Left cardiac atrium (tissue), 4 donors: ENCODE measurements around the gene SLC32A1. TPM values are rescaled to one million over a fixed set of nuclear protein-coding genes. Genes with fewer than 3 reads are reported as not detected.

Experiments used
- ATAC-seq, 2 donors: fragments of 200-7000 bp; cut with Tn5 transposase; one replicate each; pipeline ENCODE4 v1.9.1; 2020; ENCODE audit warnings: mild to moderate bottlenecking in 2 of 2, moderate library complexity in 2 of 2
- DNase-seq: peaks from one replicate; pipeline ENCODE4 v3.0.0-alpha.2; 2020
- intact Hi-C, 2 donors: fragments of 100-400 bp; cut with DNase I; formaldehyde crosslinking; loops; one replicate each; pipeline versions ENCODE4 v1.14.1 to v1.15.1; 2022 to 2023
- long read RNA-seq: library from polyadenylated mRNA; unstranded; transcript quantifications from one replicate; pipeline ENCODE4 v2.0.0, GENCODE V29; 2021
- total RNA-seq, 2 donors: library from RNA; stranded (reverse); fragmentation: NEBNext Ultra II Directional; extraction: Animal tissue kit (Norgen Biotek cat#: 25700); gene quantifications; one replicate each; pipeline ENCODE4 v1.2.1, GENCODE V29; 2021
- donor health status: DM: no; HTN: yes; CAD: no.
- donor health status: DM: no; HTN: yes; CAD: no; lungs with severe emphysema.
- donor health status: DM: yes; HTN: yes; CAD: no.
- donor health status: Dilated cardiomyopathy.

The SLC32A1 gene
- not detected for total RNA-seq
- long read RNA-seq: 0 reads

- DNase-seq (no peak), ATAC-seq (no peak)
- intact Hi-C loops: no loop called here
Measured at GRCh38 chr20:38723848-38724625, at the start of gene SLC32A1. SLC32A1 (plus strand) TSS chr20:38724486; CDS start chr20:38724725, 239 bp downstream.

DNA sequence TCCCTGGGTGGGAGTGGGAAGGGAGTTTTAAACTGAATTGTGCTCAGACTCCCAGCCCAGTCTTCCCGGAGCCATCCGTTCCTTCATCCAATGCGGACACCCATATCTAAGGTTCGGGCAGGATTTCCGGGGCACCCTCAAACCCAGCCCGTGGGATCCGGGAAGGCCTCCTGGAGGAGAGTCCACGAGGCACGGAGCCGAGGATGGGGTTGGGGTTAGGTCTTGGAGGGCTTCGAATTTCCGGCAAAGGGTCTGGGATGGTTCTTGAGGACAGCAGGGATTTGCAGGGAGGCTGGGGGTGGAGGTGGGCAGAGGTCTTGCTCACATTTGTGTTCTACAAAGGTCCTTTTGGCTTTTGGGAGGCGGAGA is 49.5 kb upstream of the SLC32A1 start:
- ATAC-seq (no peak), DNase-seq (no peak)
- intact Hi-C loops: no loop called here

- DNase-seq: no peak
- no peak for ATAC-seq
- intact Hi-C loops: no loop called here
Measured at GRCh38 chr20:38676576-38676975, 47.7 kb upstream of the SLC32A1 start.

GRCh38 chr20:38680500-38681306 is 43.6 kb upstream of the SLC32A1 start:
- intact Hi-C loops: no loop called here
- peak; percentile 26 for DNase-seq
- peak; percentile 49 to 70 for ATAC-seq

DNA sequence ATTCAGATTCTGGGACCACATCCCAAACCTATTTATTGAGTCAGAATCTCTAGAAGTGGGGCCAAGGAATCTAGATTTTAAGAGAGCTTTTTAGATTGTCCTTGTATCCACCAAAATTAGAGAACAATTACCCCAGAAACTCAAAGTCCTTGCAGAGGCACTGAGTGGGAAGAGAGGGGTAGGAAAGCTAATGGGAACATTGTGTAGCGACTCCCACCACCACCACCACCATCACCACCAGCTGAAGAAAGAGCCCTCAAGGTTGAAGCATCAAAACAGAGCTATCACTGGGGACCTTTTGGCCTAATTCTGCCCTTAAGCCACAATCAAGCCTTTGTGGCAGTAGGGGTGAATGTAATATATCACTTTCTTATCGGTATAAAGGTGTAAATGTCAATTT is 39.0 kb upstream of the SLC32A1 start:
- ATAC-seq (no peak), DNase-seq (no peak)
- intact Hi-C loops: no loop called here

- ATAC-seq (no peak), DNase-seq (peak; percentile 46)
- intact Hi-C loops: no loop called here
Measured at GRCh38 chr20:38685853-38686473, 38.3 kb upstream of the SLC32A1 start.

DNA sequence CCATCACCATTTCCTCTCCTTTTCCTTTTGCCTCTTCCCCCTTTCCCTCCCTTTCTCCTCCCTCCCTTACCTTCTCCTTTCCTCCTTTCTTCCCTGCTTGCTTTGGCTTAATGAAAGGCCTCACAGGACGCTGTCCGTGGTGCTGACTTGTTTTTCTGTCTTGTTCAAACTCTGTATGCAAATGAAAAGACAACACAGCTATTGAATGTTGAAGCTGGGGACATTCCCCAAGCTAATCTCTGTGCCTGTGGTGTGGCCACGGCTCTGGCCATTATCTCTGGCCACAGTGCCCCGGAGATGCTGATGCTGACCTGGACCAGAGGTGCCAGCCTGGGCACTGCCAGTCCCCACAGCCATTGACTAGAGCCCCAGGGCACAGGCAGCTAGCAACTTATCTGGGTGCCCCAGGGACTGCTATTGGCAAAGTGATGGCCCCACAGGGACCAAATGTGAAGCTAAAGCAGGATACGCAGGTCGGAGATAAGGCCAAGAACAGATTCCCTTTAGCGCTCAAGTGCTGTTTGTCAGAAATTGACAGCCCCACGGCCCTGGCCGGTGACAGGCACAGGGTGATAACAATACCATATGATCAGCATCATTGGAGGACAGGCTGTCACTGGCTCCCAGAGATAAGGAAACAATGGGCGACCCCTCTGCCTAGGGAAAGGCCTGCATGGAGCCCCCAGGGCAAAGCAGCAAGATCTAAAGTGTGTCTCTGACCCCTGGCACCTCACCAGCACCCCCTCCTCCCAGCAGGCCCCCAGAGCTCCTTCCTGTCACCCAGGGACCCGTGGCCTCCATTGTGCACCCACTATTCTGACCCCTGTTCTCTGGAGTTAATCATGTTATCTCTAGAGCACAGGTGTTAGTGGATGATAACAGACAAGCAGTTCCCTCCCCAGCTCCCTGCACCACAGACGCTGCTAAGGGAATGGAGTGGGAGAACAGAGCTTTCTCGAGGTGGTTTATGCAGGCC is 31.6 kb upstream of the SLC32A1 start:
- intact Hi-C loops: no loop called here
- ATAC-seq (peak in 1 of 2 donors; percentile 25), DNase-seq (peak; percentile 65)

DNA sequence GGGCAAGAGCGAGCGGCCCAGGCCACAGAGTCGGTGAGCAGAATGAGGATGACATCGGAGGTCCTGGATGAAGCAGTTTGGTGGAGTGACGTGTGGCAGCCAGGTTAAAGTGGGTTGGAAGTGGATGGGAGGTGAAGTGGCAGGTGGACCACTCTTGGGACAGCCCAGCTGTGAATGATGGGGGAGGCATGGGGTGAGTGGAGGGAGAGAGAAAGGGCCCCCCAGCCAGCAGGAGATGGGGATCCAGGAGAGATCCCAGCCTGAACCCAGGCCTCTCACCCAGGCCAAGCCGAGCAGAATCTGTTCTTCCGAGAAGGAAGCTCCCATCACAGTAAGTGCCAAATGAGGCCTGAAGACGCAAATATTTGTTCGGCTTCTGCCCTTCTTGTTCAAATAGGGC is 27.0 kb upstream of the SLC32A1 start:
- DNase-seq (no peak), ATAC-seq (no peak)
- intact Hi-C loops: no loop called here

DNA sequence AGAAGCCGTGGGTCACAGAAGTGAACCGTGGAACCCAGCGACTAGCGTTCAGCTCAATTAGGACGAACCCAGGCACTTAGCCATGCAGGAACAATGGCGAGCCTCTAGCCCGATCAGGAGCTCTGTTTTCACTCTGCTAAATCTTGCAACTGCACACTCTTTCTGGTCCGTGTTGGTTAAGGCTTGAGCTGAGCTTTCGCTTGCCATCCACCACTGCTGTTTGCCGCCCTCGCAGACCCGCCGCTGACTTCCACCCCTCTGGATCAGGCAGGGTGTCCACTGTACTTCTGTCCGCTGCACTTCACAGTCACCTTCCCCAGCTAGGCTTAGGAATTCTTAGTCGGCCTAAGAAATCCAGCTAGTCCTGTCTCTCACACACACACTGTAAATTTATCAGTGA is 25.7 kb upstream of the SLC32A1 start:
- intact Hi-C loops: no loop called here
- no peak for ATAC-seq
- DNase-seq: no peak

GRCh38 chr20:38700141-38700540 is 24.1 kb upstream of the SLC32A1 start:
- ATAC-seq (no peak), DNase-seq (no peak)
- intact Hi-C loops: no loop called here

DNA sequence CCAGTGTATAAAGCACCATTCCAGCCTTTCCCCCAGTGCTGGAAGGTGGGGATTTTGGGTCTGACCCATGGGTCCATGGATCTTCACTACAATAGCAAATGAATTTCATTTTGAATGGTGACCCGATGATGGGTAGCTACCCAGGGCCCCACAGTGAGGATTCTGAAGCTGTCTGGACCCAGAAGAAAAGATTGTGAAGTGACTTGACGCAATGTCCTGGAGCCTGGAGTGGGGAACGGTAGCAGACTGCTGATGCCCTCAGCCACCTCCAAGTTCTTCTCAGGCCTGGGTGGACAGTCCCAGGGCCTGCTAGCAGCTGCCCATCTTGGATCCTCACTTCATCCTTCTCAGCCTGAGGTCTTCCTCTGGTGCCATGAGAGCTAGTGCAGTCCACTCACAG is 23.4 kb upstream of the SLC32A1 start:
- ATAC-seq: no peak
- no peak for DNase-seq
- intact Hi-C loops: no loop called here

DNA sequence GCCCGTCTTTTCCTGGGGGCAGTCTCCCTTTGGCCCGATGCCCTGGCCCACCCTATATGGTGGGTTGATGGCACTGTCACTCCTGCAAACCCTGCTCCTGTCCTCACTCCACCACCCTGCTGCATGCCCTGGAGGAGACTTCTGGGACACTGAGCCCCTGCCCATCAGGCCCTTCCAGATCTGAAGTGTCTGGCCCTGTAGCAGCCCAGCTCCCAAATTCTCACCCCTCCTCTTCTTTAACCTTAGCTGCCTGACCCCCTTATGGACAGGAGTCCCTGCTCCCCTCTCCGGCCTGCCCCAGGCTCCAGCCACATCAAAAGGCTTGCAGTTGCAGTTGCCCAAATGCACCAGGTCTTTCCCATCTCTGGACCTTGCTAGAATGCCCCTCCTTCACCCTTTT is 20.8 kb upstream of the SLC32A1 start:
- DNase-seq (no peak), ATAC-seq (no peak)
- intact Hi-C loops: no loop called here

- no peak for ATAC-seq
Measured at GRCh38 chr20:38704136-38704535, 20.1 kb upstream of the SLC32A1 start.

DNA sequence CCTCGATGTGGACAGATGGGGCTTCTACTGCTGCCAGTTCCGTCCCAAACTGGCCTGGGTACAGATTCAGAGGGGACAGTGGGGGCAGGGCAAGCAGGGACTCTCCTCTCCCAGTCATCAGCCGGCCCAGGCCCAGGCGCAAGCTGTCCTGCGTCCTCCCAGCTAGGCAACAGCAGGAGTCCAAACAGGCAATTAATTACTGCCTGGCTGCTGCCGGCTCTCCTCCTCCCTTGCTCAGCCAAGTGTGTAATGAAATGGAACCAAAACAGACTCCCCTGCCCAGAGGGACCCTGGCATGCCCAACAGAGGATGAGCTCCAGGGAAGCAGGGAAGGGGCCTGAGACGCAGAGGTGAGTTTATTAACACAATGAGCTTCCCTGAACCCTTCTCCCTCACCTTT is 17.8 kb upstream of the SLC32A1 start:
- ATAC-seq: no peak
- intact Hi-C loops: no loop called here

More at GRCh38 chr20:38704136-38704535, 20.1 kb upstream of the SLC32A1 start:
- intact Hi-C loops: no loop called here
- DNase-seq: no peak

DNA sequence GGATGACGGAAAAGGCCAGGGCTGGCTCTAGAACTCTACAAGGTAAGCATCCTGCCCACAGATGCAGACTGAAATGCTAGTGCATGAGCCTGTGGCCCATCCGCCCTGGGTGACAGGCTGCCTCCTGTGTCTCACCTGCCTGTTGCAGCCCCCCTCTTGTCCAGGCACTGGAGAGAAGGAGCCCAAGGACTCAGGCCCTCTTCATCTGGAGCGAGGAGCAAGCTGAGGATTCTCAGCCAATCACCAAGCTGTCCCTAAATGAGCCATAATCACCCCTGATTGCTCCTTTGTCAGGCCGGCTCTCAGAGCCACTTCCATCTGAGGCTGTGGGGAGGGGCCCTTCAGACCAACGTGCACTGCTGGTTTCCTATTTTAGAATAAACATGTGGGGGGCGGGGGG is 10.0 kb upstream of the SLC32A1 start:
- intact Hi-C loops: no loop called here
- DNase-seq: no peak
- no peak for ATAC-seq

More for the DNA sequence above, 17.8 kb upstream of the SLC32A1 start:
- no peak for DNase-seq

GRCh38 chr20:38715646-38716045 is 8.6 kb upstream of the SLC32A1 start:
- intact Hi-C loops: no loop called here
- no peak for ATAC-seq
- no peak for DNase-seq

- DNase-seq (no peak), ATAC-seq (no peak)
Measured at GRCh38 chr20:38722683-38723016, 1.6 kb upstream of the SLC32A1 start.

GRCh38 chr20:38723017-38723847 is 1.1 kb upstream of the SLC32A1 start:
- no peak for ATAC-seq
- no peak for DNase-seq
- intact Hi-C loops: no loop called here

More at GRCh38 chr20:38722683-38723016, 1.6 kb upstream of the SLC32A1 start:
- intact Hi-C loops: no loop called here
